ENCODE data around the gene MLLT3.

DNA sequence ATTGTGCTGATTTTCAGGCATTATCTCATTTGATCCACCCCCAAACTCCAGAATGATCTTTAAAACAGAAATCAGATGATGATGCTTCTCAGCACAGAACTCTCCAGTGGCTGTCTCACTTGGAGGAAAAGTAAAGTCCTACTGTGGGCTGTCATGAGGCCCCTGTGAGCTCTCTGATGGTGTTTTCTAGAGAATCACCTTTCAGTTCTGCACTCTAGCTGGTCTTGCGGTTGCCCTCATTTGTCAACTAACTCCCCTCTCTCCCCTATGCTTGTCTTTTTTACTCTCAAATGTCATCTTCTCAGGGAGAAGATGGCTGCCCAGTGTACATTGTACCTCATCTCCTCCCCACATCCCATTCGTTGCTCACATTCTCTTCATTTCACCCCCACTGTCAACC lies 295.8 kb downstream of the MLLT3 start:
- TF ChIP-seq EZH2 (IDR thresholded peaks at IDR 0.05; ENCODE audit: borderline replicate concordance, low read length): no peak
- TF ChIP-seq, protein P1, sequence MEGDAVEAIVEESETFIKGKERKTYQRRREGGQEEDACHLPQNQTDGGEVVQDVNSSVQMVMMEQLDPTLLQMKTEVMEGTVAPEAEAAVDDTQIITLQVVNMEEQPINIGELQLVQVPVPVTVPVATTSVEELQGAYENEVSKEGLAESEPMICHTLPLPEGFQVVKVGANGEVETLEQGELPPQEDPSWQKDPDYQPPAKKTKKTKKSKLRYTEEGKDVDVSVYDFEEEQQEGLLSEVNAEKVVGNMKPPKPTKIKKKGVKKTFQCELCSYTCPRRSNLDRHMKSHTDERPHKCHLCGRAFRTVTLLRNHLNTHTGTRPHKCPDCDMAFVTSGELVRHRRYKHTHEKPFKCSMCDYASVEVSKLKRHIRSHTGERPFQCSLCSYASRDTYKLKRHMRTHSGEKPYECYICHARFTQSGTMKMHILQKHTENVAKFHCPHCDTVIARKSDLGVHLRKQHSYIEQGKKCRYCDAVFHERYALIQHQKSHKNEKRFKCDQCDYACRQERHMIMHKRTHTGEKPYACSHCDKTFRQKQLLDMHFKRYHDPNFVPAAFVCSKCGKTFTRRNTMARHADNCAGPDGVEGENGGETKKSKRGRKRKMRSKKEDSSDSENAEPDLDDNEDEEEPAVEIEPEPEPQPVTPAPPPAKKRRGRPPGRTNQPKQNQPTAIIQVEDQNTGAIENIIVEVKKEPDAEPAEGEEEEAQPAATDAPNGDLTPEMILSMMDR (conservative IDR thresholded peaks at IDR 0.05 in 1 of 2, IDR thresholded peaks at IDR 0.05 in 1 of 2; ENCODE audit: extremely low read depth in 1 of 2, insufficient read depth in 1 of 2, low read depth in 1 of 2, low read length in 2 of 2): no peak

Data from mammary epithelial cell (primary cell).